Hematopoietic multipotent progenitor cell (in vitro differentiated cells): ENCODE data around the gene MGMT. TPM values are rescaled to one million over a fixed set of nuclear protein-coding genes. Genes with fewer than 3 reads are reported as not detected.

Experiments used
- DNase-seq, 3 donors: peaks; one replicate each; pipeline ENCODE4 v3.0.0-alpha.2; 2011 to 2015; ENCODE audit warnings: low read depth in 2 of 3, low spot score in 2 of 3
- total RNA-seq: library from RNA; depleted of rRNA; stranded (reverse); fragments of >200 nt; gene quantifications from one replicate; pipeline ENCODE4 v1.2.3, GENCODE V29; 2012

MGMT gene
- total RNA-seq, 1 donor, result 36.4 TPM

DNA sequence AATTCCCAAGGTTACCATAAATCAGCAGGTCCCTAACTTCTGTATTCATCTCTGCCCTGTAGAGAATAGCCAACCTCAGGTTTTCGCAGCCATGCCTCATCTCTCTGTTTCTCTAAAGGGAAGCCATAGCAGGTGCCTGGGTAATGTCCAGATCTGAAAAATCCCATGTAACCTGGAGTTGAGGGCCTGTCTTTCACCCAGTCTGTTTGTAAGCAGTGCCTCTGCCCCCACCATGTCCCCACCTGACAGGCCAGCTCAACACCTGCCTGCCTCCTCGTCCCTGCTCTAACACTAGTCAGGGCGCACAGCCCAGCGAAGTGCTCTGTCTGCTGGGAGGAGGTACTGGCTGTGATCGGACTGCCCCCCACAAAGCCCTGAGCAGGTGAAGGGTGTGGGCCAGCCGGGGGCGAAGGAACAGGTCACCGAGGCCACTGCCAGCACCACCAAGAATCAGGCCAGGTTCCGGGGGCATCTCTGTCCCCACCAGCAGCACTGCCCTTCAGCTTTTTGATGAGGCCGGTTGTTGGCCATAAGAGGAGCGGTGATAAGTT is 210.4 kb downstream of the MGMT start:
- no peak for DNase-seq

DNA sequence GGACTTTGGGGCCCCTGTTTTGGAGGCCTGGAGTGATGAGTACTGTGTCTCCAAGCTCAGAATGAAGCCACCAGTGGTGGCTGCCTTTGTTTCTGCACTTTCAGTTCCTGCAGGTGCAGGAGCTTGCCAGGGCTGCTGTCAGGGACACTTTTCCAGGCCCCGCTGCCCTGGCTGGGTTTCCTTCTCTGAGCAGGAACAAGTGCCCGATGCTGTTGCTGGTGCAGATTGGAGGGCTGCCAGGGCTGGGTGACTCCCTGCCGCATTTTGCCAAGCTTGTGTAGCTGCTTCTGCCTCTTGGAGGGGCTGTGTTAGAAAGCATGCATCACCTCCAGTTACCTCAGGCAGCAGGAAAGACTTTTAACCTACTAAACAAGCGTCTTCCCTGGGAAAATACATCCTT is 211.1 kb downstream of the MGMT start:
- DNase-seq, result no peak

DNA sequence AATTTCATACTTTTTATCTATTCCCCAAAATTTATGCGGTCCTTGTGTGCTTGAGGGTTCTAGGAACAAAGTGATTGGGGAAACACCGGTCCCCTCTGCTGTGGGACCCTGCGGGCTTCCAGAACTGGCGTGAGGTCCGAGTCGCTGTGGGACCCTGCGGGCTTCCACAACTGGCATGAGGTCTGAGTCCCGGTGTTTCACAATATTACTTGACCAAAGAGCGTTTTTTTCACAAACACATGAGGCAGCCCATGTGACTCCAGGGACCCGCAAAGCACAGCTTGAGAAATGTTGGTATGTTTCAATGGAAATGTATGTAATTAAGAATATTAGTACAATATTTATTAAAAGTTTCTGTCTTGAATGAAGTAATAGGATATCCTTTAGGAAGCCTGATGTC is 212.2 kb downstream of the MGMT start:
- no peak for DNase-seq

DNA sequence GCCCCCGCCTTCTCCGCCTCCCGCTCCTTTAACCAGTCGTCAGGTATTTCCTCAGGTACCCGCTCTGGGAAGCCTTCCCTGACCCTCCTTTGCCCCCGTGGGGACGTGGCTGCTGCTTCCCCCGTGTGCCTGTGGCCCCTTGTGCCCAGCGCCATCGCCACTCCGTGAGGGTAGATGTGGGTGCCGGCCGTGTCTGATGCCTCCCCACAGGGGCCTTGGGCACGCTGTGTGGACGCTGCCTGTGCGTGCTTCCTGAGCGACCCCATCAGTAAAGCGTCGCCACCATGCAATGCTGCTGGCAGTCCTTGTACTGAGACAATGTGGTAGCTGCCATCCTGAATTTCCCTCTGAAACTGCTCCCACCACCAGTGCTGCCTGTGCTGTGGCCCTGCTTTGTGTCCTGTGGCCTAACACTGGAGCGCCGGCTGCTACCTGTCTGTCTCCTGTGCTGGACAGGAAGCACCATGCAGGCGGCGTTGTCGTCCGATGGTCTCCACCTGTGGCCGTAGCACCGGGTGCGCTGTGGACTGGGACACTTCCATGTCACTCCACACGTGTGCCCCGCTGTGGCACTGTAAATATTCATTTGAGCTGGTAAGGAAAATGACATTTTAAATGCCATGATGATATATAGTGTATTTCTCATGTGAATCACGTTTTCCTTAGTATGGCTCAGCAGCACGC is 213.8 kb downstream of the MGMT start:
- no peak for DNase-seq

DNA sequence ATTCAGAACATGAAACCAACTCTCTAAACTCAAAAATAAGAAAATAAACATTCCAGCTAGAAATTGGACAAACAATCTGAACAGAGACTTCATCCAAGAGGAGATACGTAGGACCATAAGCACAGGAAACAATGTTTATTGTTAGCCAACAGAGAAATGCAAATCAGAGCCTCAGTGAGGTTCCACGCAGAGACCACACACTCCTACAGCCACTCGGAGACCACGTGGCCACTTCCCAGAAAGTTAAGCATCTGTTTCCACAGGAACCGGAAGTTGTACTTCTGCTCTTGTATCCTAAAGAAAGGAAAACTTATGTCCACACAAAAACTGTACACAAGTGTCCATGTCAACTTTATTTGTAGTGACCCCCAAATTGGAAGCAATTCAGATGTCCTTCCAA is 214.8 kb downstream of the MGMT start:
- DNase-seq, result no peak

DNA sequence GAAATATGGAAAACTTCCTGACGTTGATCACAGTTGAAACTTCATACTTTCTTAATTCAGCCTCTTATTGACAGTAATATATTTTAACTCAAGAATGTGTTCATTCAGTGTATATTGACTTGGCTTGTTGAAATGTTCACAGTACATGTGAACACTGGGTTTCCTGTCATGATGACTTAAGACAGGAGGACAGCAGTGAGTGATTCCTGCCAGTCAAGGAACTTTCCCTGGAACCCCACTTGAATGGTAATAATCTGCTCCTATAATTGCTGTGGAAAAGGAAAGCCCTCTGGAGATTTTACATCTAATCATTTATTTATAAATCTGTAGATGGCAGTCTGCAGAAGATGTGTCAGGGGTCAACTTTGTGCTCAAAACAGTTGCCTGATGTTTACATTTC is 216.5 kb downstream of the MGMT start:
- no peak for DNase-seq

DNA sequence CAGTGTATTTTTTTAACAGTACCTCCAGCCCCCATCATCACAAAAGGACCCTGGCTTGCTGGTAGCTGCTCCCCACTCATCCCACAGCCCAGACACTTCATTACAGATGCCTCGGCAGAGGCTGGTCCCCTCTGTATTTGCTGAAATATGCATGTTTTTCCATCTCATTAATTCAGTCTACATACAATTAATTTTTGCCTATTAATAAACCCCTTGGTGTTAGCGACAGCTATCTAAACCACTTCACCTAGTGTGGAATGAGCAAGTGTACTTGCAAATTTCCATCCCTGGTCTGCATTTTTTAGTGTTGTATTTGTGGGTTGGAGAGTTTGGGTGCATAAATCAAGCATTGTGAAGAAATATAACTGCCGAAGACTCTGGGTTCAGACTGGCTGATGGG is 216.9 kb downstream of the MGMT start:
- no peak for DNase-seq

DNA sequence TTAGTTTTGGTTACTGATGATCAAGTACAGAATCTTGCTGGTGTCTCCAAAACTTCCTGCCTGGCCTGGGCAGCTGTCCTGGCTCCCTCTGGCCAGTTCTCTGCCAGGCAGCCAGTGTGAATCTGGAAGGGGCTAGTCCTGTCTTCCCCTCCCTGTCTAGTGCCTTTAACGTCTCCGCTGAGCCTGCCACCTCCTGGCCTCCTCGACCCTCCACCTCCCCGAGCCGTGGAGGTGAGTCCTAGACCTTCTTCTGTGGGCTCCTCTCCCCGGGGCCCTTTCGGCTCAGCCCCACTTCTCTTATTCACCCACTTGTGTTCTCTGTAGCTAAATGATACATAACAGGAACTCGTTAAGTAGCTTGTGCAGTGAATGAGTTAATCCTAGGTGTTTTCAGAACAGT is 218.2 kb downstream of the MGMT start:
- no peak for DNase-seq

DNA sequence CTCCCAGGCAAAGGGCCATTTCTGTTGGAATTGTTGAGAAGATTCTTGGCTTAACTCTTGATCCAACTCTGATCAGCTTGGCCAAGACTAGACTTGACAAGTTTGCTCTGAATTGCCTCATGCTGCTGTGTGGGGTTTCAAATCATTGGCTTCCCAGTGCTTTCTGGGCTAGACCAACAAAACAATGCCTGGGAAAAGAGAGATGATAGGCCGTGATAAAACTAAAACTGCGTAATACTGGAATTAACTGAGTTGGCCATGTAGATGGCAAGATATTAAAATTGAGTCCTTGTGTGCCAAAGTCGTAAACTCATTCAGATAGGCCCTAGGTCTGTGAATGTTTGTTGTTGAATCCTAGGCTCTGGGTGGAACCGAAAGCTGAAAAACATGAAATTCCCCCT is 222.6 kb downstream of the MGMT start:
- no peak for DNase-seq

DNA sequence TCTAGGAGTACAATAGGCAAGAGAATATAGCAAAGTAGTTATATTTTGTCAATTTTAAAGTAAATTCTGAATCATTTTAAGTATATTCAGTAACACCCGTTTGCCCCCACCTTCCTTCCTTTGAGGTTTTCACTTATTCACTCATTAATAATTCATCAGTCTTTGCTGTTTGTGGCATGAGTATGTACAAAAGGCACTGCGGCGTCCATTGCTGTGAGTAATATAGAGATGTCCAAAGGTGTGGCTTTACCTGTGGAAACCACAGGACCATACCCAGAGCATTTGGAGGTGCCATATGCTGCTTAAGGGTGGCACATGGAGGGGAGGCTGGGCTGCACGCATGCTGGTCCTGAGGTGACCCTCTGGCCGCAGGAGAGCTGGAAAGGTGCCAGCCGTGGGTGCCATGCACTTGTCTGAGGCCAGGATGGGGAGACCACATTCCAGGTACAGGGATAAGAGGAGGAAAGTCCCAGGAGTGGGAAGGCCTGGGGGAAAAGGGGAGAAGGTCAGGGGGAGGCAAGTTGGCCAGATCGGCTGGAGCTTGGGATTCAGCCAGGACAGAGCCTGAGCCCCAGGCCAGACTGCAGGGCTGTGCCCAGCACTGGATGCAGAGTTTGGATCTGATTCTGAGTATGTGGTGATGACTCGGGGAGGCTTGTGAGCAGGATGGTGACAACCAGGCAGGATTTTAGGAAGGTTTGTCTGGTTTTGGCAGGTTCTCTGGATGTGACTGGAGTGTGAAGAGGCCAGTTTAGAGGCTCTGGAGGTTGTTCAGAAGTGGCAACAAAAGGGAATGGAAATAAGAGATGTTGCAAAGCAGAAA is 223.4 kb downstream of the MGMT start:
- no peak for DNase-seq

DNA sequence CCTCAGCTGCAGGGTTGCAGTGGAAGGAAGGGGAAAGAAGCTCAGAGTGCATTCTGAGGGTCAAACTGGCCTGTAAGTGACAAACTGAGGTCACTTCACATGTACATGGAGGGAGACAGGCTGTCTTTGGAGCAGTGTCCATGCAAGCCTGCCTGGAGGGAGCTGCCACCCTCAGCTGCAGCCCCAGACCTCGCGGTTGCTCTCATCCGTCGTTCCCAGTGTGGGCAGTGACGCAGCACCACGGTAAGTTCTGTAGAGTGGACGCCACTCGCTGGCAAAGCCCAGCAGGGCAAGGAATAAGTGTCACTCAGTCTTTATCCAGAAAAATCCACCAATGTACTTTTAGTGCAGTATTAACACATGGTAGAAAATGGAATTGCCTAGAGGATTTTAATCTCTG is 225.7 kb downstream of the MGMT start:
- no peak for DNase-seq

DNA sequence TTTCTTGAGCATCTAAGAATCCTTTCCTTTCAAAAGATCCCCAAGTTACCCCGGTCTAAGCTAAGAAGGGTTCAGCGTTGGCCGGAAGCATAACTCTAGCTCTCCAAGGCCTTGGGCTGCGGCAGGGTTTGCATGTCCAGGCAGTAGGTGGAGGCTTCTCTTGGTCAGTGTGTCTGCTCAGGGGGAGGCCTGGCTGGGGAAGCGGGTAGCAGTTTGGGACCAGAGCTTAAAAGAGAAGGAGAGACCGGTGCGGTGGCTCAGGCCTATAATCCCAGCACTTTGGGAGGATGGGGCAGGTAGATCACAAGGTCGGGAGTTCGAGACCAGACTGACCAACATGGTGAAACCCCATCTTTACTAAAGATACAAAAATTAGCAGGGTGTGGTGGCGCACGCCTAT is 226.3 kb downstream of the MGMT start:
- no peak for DNase-seq

DNA sequence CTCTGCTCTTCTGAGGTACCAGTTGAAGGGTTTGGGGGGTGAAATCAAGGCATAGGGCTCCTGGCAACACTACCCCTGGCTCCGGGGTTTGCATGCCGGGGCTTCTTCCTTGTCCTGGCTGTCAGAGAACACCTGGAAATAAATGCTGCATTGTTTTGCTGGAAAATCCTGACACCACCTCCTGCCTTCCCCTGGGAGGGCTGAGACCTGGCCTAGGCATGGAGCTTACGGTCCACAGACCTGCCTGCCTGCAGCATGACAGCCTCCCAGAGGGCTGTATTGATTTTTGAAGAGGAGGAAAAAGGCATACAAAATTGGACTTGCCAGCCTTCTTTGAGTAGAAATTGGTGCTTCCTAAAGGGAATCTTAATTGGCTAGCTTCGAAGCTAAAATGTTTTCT is 227.1 kb downstream of the MGMT start:
- DNase-seq, result no peak

DNA sequence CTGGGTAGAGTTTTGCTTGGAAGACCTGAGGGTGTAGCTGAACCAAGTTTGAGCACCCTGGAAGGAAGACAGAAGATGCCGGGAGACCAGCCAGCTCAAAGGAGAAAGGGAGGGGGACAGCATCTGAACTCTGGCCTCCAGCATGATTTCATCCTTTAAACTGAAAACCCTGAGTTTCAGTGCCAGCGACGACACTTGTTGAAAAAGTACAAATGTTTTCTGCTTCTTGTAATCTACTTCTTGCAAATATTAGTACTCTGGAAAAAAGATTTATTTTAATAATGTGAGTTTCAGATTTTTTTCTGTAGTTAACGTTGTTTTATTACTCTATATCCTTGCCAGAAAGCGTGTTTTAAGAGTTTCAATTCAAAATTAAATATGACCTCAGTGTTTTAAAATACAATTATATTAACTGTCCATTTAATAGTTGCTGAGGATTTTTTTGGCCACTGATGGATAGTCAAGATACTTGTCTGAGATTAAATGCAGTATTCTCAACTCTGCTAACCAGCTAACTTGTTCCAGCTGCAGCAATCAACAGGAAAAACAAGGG is 227.7 kb downstream of the MGMT start:
- DNase-seq, result no peak

DNA sequence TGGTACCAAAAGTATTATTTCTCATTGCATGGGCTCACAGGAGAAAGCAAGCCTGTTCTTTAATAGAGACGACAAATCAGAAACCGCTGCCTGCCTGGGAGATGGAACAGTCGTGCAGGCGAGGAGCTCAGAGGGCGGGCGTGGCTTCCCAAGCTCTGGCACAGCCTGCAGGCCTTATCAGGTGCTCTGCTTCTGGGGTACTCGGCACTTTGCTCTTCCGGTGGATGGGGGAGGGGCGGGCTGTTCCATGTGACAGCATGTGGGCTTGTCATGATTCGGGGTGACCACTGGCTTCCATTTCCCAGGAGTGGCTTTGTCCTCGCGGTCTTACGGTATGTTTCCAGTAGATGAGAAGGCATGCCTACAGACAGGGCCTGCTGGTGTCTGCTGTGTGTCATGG is 228.6 kb downstream of the MGMT start:
- DNase-seq, result no peak

DNA sequence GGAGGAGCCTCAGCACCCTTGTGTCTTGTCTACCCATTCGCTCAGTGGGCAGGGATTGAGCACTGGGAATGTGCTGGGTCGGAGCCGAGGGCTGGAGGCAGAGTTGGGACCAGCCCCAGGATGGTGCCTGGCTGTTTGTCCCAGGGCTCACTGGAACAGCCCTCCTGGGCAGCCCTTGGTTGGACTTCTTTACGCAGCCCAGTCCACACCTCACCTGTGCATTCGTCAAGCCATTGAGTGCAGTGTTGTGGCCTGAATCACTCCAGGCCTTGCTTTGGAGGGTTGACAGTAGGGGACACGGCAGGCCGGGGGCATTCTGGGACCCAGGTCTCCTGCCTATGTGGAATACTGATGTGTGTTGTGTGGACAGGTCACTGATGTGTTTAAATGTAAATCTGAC is 229.6 kb downstream of the MGMT start:
- DNase-seq, result no peak

DNA sequence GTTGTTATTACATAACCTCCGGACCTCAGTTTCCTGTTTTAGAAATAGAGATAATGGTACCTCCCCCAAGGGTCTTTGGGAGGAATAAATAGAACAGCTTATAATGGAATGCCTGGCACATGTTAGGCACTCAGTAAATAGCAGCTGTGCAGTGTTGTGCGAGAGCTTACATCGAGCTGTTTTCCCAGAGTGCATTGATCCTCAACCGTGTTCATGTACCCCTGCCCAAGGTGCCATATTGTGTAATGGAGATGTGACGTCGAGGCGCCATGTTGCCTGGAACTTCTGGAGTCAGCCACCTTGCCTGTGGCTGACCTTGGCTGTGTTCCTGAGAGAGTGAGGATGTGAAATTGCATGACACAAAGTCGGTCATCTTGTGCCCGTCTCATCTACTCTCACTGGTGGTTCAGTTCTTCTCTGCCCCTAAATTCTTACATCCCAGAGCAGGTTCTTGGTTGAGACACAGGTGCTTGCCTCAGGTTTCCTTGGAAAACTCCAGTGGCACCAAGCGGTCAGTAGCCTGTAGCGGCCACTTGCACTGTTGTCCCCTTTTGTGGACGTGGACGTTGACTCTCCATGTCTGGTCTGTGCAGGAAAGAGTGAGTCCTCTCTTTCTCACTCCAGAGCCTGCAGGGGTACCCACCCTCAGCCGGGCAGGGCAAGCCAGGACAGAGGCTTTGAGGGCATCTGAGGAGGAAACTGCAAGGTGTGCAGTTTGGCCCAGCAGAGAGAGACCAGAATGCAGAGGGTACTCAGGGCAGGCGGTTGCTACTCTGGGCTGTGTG is 230.6 kb downstream of the MGMT start:
- DNase-seq, result no peak

DNA sequence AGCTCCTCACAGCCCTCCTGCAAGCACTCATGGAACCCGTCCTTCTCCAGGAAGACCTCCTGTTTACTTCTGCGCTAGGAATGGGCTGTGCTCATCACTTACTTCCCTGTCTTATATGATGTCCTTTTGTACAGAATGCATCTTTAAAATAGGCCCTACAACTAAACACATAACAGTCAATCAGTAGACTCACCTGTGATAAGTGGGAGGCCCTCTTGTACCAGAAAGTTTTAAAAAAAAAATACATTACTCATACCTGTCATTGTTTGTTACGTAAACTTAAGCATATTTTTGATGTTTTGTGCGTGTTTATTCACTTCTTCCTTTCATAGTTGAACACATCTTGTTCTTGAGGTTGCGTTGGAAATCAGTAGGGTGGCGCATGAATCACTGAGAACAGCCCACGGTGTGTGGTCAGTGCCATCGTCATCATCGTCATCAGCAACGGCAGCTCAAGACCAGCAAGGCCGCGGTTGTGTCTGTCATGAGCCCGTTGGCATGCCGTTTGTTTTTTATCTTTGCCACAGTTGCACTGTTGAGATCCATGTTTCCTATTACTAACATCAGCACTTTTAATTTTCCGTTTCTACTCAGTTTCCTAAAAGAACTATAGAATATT is 232.8 kb downstream of the MGMT start:
- DNase-seq, result no peak

DNA sequence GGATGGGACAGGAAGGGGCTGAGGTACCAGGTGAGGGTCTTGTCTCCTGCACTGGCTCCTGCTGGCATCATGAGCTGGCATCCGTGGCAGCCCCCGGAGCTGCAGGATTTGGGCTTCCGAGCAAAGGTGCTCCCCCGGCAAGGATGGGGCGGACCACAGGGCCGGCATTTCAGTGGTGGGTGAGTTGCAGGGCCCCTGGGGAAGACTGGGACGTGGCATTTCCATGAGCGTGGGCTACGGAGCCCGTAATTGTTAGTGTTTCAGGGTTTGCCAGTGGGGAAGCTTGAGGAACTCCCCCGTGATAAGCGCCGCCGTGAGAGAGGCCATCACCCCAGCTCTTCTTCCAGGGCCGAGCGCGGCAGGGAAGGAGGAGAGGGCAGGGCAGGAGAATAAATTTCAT is 235.6 kb downstream of the MGMT start:
- DNase-seq, result no peak

DNA sequence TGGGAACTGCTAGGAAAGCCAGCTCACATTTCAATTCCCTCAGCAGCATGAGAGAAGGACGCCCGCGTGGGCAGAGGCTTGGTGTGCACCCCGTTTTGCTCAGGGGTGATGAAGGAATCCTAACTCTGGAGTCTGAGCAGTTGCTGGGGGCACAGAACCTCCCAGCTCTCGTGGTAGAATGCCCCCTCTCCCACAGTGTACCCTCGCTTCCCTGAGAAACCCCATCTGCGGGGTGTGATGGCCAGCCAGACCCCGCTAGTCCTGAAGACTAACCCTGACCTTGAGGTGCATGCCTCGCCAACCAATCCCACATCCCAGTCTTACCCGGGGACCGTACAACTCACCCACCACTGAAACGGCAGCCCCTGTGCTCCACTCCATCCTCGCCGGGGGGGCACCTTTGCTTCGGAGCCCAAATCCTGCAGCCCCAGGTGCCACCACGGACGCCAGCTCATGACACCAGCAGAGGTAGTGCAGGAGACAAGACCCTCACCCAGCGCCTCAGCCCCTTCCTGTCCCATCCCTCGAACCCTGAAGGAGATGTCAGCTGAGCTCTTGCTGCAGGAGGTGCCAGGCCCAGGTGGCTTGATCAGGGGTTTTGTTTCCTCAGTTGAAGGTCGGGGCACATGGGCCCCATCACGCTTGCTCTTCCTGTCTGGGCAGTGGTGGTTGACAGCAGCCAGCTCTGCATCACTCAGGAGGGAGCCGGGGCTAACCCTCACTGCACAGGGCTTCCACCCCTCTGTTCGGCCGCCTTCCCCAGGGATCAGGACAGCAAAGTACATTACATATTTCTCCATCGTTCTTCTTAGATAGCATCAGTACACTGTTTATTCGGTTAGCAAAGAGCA is 236.5 kb downstream of the MGMT start:
- DNase-seq, result no peak
